NCI-H1694 treated with DMSO at 0.1 percent for 48 hours (cell line): ENCODE measurements around the gene TRIM7.
"Not testable (repeated sequence)": the region's sequence is repeated elsewhere in the genome, so short reads cannot be mapped to it uniquely, and the experiment has no call there.

ENCODE experiments used
- DNase-seq: peaks from one replicate; lab custom pipeline; 2025; lab: John Stamatoyannopoulos, UW

The TRIM7 gene

DNA sequence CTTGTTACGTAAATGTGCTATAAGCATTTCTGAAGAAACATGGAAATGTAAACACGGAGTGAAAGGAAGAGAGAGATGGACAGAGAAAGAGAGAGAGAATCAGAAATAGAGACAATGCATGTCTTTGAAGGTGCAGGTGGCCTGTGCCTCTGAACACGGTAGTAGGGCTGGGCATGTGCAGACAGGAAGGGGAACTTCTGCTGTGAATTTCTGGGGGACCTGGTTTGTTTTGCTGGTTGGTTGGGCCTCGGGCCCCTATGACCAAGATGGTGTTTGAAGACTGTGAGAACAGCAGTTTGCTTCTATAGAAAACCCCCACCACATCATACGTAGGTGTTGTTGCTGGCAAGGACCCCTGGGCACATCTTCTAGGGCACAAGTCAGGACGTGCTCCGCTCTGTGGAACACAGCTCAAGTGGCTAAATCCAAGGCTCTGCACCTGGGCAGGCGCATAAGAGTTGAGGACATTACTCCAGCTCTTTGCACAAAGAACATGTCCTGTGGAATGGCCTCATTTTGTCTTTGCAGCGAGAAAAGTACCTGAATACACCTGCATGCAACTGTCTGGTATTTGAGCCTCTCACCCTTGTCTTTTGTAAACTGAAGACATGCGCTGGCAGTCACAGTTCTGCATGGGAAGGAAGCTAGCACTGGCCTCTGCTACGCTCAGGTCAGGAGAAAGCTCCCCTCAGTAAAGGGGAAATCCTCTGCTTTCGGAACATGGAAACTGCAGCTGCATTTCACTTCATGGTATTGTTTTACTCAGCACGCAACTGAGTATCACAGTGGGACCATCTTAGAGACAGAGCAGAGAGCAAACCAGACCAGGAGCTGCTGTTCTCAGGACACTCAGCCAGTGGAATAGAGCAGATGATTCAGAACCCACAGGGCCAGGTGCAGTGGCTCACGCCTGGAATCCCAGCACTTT lies 54.9 kb downstream of the TRIM7 start:
- no peak for DNase-seq

DNA sequence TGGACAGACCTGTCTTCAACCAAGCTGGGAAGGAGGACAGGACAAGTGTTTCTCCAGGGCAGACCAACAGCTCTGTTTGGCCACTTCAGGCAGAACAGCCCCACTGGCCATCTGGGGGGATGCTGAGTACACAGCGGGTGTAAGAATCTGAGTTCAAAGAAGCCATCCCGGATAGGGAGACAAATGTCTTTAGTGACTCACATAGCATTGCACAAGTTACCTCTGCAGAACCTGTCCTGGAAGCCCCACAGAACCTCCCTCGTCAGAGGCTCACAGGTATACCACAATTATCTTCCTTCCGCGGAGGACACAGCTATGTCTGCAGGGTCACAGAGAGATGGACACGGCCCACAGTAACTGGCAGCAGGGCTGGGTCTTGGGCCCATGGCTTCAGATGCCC lies 55.6 kb downstream of the TRIM7 start:
- DNase-seq = no peak

DNA sequence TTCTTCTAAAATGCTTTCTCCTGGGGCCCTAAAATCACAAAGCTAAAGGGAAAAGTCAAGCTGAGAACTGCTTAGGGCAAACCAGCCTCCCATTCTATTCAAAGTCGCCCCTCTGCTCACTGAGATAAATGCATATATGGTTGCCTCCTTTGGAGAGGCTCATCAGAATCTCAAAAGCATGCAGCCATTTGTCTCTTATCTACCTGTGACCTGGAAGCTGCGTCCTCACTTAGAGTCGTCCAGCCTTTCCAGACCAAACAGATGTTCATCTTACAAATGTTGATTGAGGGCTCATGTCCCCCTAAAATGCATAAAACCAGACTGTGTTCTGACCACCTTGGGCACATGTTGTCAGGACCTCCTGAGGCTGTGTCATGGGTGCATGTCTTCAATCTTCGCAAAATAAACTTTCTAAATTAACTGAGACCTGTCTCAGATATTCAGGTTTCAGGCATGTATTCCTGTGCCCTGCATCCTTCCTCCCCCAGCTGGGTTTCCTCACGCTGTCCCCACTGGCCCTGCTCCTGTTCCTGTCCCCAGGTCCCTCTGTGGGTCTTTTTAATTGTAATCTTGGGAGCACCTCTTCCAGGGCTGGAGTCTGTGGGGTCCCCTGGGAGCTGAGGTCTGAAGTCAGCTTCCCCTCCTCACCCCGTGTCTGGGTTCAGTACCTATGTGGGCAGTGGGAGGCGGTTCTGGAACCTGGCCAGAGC lies 57.9 kb downstream of the TRIM7 start, which contains the start of gene OR2V2:
Gene OR2V2 (plus strand): TSS at position 660 of the 710 bp plus-strand sequence. CDS start 7,357 bp downstream, outside the sequence.
- DNase-seq = not testable (repeated sequence)

DNA sequence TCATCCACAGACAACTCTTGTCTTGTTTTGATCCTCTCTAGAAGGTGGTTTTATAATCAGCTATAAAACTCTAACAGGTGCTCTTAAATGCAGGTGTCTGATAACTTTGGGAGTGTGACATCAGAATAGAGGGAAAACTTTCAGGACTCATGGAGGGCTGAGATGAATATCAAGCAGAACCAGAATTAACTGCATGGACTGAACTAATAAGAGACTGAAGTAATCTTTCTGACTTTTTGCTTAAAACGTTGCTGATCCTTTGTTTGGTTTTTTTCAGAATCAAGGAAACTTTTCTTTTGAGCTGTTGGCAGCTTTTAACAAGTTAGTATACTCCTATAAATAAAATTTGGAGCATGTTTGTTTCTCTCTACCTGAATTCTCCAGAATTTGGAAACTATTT lies 59.9 kb downstream of the TRIM7 start:
- DNase-seq = no peak
